Gastrocnemius medialis (tissue), 4 donors: Measurements from ENCODE around the gene NCAPD2. TPM values are rescaled to one million over a fixed set of nuclear protein-coding genes. Genes with fewer than 3 reads are reported as not detected.

ENCODE experiments used
- ATAC-seq, 2 donors: fragments of 150-250 bp; one replicate each; pipeline ENCODE4 v1.9.1; 2016
- DNase-seq, 2 donors: peaks; one replicate each; pipeline ENCODE4 v3.0.0-alpha.2; 2019
- H3K27ac ChIP-seq, 4 donors: fragments of 200-600 bp; sonication (generic); 1 replicate in 1 of 4; 2 replicates in 3 of 4; pipeline ENCODE4 v1.5.1; 2016 to 2018; ENCODE audit warnings: mild to moderate bottlenecking in 2 of 4, moderate library complexity in 1 of 4
- H3K27me3 ChIP-seq, 3 donors: fragments of 200-600 bp; sonication (generic) in 2 of 3; 1 replicate in 1 of 3; 2 replicates in 2 of 3; pipeline versions ENCODE4 v1.5.1 to v1.6.0; 2016 to 2019; ENCODE audit warnings: mild to moderate bottlenecking in 1 of 3, moderate library complexity in 1 of 3
- H3K36me3 ChIP-seq, 2 donors: fragments of 200-600 bp; sonication (generic) in 1 of 2; one replicate each; pipeline ENCODE4 v1.5.1; 2017 to 2018
- H3K4me1 ChIP-seq, 2 donors: fragments of 200-600 bp; sonication (generic) in 1 of 2; one replicate each; pipeline ENCODE4 v1.5.1; 2016 to 2017; ENCODE audit warnings: mild to moderate bottlenecking in 2 of 2
- H3K4me3 ChIP-seq, 4 donors: fragments of 200-600 bp; sonication (generic) in 3 of 4; 1 replicate in 1 of 4; 2 replicates in 3 of 4; pipeline ENCODE4 v1.5.1; 2016 to 2019; ENCODE audit warnings: mild to moderate bottlenecking in 2 of 4
- H3K9me3 ChIP-seq, 3 donors: fragments of 200-600 bp; sonication (generic) in 2 of 3; 1 replicate in 1 of 3; 2 replicates in 2 of 3; pipeline ENCODE4 v1.5.1; 2016 to 2019
- POLR2A ChIP-seq, 2 donors: fragments of 450-650 bp; IDR thresholded peaks; one replicate each; pipeline ENCODE4 v1.6.1; 2017; ENCODE audit warnings: antibody characterized with exemption in 2 of 2, mild to moderate bottlenecking in 2 of 2, moderate library complexity in 2 of 2
- in situ Hi-C, 4 donors: fragments of 200-750 bp; cut with MboI; loops; one replicate each; pipeline versions ENCODE4 v1.15.0 to v1.8.0; 2017; ENCODE audit warnings: low sequenced_read_pairs in 4 of 4
- intact Hi-C: fragments of 100-400 bp; cut with DNase I; formaldehyde crosslinking; loops from one replicate; pipeline ENCODE4 v1.15.1; 2023; ENCODE audit warnings: low total_unique reads
- total RNA-seq, 4 donors: library from RNA; depleted of rRNA; stranded (reverse); fragments of >200 nt; gene quantifications; one replicate each; pipeline versions ENCODE4 v1.1.0 to v1.2.3, GENCODE V29; 2016
- TF ChIP-seq, protein P1 (sequence below), 5 experiments: fragments of 450-650 bp in 3 of 5; fragments of 200-600 bp in 2 of 5; sonication (generic) in 2 of 5; IDR thresholded peaks in 4 of 5; conservative IDR thresholded peaks in 1 of 5; 1 replicate in 4 of 5; 2 replicates in 1 of 5; pipeline ENCODE4 v1.5.1; 2016 to 2019; ENCODE audit warnings: antibody characterized with exemption in 5 of 5, mild to moderate bottlenecking in 3 of 5, moderate library complexity in 3 of 5

NCAPD2 gene
- total RNA-seq, 4 donors from 2014 or later: 12.3 to 250 (median 13.3) TPM

DNA sequence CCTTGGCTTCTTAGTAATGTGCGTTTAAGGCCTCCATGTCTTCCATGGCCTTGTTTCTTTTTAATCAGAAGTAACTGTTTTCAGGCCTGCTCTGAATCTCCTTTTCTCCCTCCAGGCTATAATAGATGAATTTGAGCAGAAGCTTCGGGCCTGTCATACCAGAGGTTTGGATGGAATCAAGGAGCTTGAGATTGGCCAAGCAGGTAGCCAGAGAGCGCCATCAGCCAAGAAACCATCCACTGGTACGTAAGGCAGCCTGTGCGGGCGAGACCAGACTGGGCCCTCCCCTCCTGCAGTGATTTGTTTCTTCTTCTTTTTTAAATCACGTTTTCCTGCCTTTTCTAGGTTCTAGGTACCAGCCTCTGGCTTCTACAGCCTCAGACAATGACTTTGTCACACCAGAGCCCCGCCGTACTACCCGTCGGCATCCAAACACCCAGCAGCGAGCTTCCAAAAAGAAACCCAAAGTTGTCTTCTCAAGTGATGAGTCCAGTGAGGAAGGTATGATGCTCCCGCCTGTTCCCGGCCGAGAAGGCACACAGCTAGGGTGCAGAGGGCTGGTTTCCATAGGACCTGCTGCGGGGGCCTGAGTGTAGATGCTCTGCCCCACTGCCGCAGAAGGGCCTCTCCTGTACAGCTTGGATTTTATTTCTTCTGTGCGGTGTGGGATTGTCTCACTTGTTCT is 36.8 kb downstream of the NCAPD2 start:
- no peak for TF ChIP-seq POLR2A (IDR thresholded peaks at IDR 0.05)
- TF ChIP-seq, protein P1, sequence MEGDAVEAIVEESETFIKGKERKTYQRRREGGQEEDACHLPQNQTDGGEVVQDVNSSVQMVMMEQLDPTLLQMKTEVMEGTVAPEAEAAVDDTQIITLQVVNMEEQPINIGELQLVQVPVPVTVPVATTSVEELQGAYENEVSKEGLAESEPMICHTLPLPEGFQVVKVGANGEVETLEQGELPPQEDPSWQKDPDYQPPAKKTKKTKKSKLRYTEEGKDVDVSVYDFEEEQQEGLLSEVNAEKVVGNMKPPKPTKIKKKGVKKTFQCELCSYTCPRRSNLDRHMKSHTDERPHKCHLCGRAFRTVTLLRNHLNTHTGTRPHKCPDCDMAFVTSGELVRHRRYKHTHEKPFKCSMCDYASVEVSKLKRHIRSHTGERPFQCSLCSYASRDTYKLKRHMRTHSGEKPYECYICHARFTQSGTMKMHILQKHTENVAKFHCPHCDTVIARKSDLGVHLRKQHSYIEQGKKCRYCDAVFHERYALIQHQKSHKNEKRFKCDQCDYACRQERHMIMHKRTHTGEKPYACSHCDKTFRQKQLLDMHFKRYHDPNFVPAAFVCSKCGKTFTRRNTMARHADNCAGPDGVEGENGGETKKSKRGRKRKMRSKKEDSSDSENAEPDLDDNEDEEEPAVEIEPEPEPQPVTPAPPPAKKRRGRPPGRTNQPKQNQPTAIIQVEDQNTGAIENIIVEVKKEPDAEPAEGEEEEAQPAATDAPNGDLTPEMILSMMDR (IDR thresholded peaks at IDR 0.05 in 4 of 5, conservative IDR thresholded peaks at IDR 0.05 in 1 of 5): no peak
- Histone ChIP-seq H3K27me3 (no peaks in the 10 kb centered on the region), H3K36me3 (peaks cover 0 to 57% of the 10 kb centered on the region in 2 donors), H3K4me1 (peaks cover 23 to 27% of the 10 kb centered on the region in 2 donors), H3K27ac (peak overlapping the region in 3 of 4 donors; percentile 1 to 96 (median 91)), H3K9me3 (no peaks in the 10 kb centered on the region), H3K4me3 (no peak overlapping the region)
- intact Hi-C loops (loop anchor here (5.0 kb wide), 1 partner anchor 208 kb away; no protein-coding TSS in a partner anchor), in situ Hi-C loops (loop anchor here in 2 of 4 donors (5.0 to 25.0 kb wide), 3 partner anchors 38 to 118 kb away; partner anchors contain the start of genes MRPL51 (in 1 of the 2) and NCAPD2 (in 1 of the 2))
- no peak for DNase-seq
- ATAC-seq: no peak

DNA sequence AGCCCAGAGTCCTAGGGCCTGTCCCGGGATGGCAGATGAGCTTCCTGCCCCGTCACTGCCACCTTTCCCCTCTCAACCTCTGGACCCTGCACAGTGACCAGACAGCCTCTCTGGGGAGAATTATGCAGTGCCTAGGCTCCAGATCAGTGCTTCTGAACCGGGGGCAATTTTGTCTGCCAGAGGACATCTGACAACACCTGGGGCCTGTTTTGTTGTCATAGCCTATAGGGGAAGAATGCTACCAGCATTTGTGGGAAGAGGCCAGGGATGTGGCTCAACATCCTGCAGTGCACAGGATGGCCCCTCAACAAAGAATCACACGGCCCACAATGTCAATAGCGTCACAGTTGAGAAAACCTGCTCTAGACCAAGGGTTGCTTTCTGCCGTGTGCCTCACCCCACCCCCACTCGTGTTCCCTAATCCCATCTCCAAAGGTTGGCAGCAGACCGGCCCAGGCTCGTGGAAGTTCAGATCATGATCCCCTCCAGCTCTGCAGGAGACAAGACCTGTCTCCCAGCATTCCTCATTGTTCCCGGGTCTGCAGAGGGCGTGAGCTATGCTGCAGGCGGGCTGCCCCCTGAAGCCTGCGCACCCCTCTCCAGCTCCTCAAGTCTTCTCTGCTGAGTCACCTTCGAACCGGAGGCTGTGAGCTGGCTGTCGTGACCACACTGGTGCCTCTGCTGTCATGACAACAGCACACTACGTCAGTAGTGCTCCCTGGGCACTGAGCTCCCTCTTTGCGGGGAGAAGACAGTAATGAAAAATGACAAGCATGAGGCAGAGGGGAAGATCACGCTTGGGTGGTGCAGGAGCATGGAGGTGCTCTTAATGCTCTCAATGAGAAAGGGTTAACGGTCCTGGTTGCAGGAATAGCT is 38.4 kb downstream of the NCAPD2 start:
- Histone ChIP-seq H3K36me3 (peaks cover 0 to 56% of the 10 kb centered on the region in 2 donors), H3K9me3 (no peaks in the 10 kb centered on the region), H3K4me1 (peaks cover 35 to 42% of the 10 kb centered on the region in 2 donors), H3K27me3 (no peaks in the 10 kb centered on the region), H3K27ac (peak overlapping the region; percentile 91 to 97 (median 96)), H3K4me3 (peak overlapping the region; percentile 75 to 87 (median 76))
- intact Hi-C loops (loop anchor here (5.0 kb wide), 1 partner anchor 210 kb away; no protein-coding TSS in a partner anchor), in situ Hi-C loops (loop anchor here in 2 of 4 donors (5.0 to 25.0 kb wide), 3 partner anchors 40 to 120 kb away; partner anchors contain the start of genes MRPL51 (in 1 of the 2) and NCAPD2 (in 1 of the 2))
- TF ChIP-seq, protein P1 (IDR thresholded peaks at IDR 0.05 in 4 of 5, conservative IDR thresholded peaks at IDR 0.05 in 1 of 5): no peak
- TF ChIP-seq POLR2A (IDR thresholded peaks at IDR 0.05): no peak
- ATAC-seq: no peak
- peak in 1 of 2 donors; percentile 62 for DNase-seq

DNA sequence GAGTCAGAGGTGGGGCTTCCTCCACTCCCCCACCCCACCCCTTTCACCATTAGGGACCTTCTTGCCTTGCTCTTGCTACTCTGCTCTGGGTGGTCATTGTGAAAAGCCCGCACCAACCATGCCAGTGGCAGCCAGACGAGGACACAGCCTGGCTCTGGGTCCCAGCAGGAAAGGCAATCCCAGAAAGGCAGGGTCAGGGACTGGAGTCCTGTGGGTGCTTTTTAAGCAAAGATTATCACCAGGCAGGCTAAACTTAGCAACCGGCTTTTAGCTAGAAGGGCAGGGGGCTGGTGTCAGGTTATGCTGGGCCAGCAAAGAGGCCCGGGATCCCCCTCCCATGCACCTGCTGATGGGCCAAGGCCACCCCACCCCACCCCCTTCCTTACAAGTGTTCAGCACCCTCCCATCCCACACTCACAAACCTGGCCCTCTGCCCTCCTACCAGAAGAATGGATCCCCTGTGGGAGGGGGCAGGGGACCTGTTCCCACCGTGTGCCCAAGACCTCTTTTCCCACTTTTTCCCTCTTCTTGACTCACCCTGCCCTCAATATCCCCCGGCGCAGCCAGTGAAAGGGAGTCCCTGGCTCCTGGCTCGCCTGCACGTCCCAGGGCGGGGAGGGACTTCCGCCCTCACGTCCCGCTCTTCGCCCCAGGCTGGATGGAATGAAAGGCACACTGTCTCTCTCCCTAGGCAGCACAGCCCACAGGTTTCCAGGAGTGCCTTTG is 39.2 kb downstream of the NCAPD2 start:
- in situ Hi-C loops: loop anchor here in 2 of 4 donors (5.0 to 25.0 kb wide), 3 partner anchors 41 to 121 kb away; partner anchors contain the start of genes MRPL51 (in 1 of the 2) and NCAPD2 (in 1 of the 2)
- DNase-seq: peak in 1 of 2 donors; percentile 61
- Histone ChIP-seq H3K27ac (peak overlapping the region; percentile 91 to 97 (median 96)), H3K9me3 (no peaks in the 10 kb centered on the region), H3K36me3 (peaks cover 0 to 56% of the 10 kb centered on the region in 2 donors), H3K27me3 (no peaks in the 10 kb centered on the region), H3K4me1 (peaks cover 35 to 47% of the 10 kb centered on the region in 2 donors), H3K4me3 (peak overlapping the region; percentile 75 to 87 (median 76))
- intact Hi-C loops: loop anchor here (5.0 kb wide), 1 partner anchor 211 kb away; no protein-coding TSS in a partner anchor
- ATAC-seq: peak; percentile 34 to 38
- peak in 1 of 2 donors; percentile 4 for TF ChIP-seq POLR2A (IDR thresholded peaks at IDR 0.05)
- TF ChIP-seq, protein P1 (IDR thresholded peaks at IDR 0.05 in 4 of 5, conservative IDR thresholded peaks at IDR 0.05 in 1 of 5): no peak

DNA sequence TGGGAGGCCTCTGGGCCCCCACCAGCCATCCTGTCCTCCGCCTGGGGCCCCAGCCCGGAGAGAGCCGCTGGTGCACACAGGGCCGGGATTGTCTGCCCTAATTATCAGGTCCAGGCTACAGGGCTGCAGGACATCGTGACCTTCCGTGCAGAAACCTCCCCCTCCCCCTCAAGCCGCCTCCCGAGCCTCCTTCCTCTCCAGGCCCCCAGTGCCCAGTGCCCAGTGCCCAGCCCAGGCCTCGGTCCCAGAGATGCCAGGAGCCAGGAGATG is 39.7 kb downstream of the NCAPD2 start:
- H3K27ac ChIP-seq: peak overlapping the region; percentile 91 to 97 (median 96)
- in situ Hi-C loops: loop anchor here in 2 of 4 donors (5.0 to 25.0 kb wide), 3 partner anchors 41 to 121 kb away; partner anchors contain the start of genes MRPL51 (in 1 of the 2) and NCAPD2 (in 1 of the 2)
- peak; percentile 22 to 28 for ATAC-seq
- peaks cover 0 to 55% of the 10 kb centered on the region in 2 donors for H3K36me3 ChIP-seq
- no peaks in the 10 kb centered on the region for H3K27me3 ChIP-seq
- DNase-seq: no peak
- H3K4me1 ChIP-seq: peaks cover 35 to 47% of the 10 kb centered on the region in 2 donors
- TF ChIP-seq POLR2A (IDR thresholded peaks at IDR 0.05): no peak
- TF ChIP-seq, protein P1 (IDR thresholded peaks at IDR 0.05 in 4 of 5, conservative IDR thresholded peaks at IDR 0.05 in 1 of 5): no peak
- H3K4me3 ChIP-seq: peak overlapping the region; percentile 75 to 87 (median 76)
- intact Hi-C loops: loop anchor here (5.0 kb wide), 1 partner anchor 211 kb away; no protein-coding TSS in a partner anchor
- H3K9me3 ChIP-seq: no peaks in the 10 kb centered on the region
